HepG2 (cell line): ENCODE results near the gene AASDHPPT. TPM values are rescaled to one million over a fixed set of nuclear protein-coding genes. Genes with fewer than 3 reads are reported as not detected.

ENCODE experiments used
- ATAC-seq: fragments of 200-7000 bp; cut with Tn5 transposase; 3 replicates; pipeline ENCODE4 v1.9.1; 2020; ENCODE audit warnings: mild to moderate bottlenecking, moderate library complexity
- BruUV-seq: library from RNA; stranded (reverse); fragments of 400-500 nt; replicated peaks from 2 replicates; lab custom pipeline; 2021; lab: Mats Ljungman, UMichigan
- CTCF ChIA-PET: fragments of 300-600 bp; formaldehyde crosslinking; extraction: SDS; loops from one replicate; lab custom pipeline; 2021; ENCODE audit warnings: low total read pairs, inconsistent platforms, low intra/inter-chr PET ratio; lab: Yijun Ruan, JAX
- POLR2A ChIA-PET: fragments of 350-600 bp; sonication (Branson Sonifier 250); formaldehyde crosslinking; loops from one replicate; lab custom pipeline; 2020; ENCODE audit warnings: antibody characterized with exemption, inconsistent platforms; lab: Yijun Ruan, JAX
- DNase-seq: peaks from one replicate; pipeline ENCODE4 v3.0.0-alpha.2; 2015; ENCODE audit warnings: low spot score
- FAIRE-seq: peaks from 3 replicates; lab custom pipeline; 2011; peaks lifted over from hg19 to GRCh38; lab: Jason Lieb, UNC
- H2AFZ ChIP-seq: one replicate; pipeline ENCODE4 v1.6.1; 2011; ENCODE audit warnings: low read length, inconsistent platforms
- H3K27ac ChIP-seq: fragments of 300-600 bp; 3 replicates; pipeline ENCODE4 v1.8.0; 2011; ENCODE audit warnings: mixed run types, mild to moderate bottlenecking, mixed read lengths, low read length, inconsistent platforms; ENCODE audit not compliant: insufficient read depth; ENCODE audit errors: extremely low read length
- H3K27me3 ChIP-seq, 2 experiments: fragments of 200-600 bp in 1 of 2; 2 replicates in 1 of 2; 3 replicates in 1 of 2; pipeline versions ENCODE4 v1.6.0 to v1.8.0; 2011; ENCODE audit warnings: low read length in 2 of 2, mild to moderate bottlenecking in 2 of 2, moderate library complexity in 2 of 2, inconsistent platforms in 1 of 2; ENCODE audit not compliant: insufficient read depth in 2 of 2, control insufficient read depth in 1 of 2
- H3K36me3 ChIP-seq, 2 experiments: fragments of 200-600 bp in 1 of 2; replicated peaks in 1 of 2; 2 replicates in 1 of 2; 3 replicates in 1 of 2; pipeline versions ENCODE4 v1.5.1 to v1.8.0; 2011; ENCODE audit warnings: low read length in 2 of 2, inconsistent platforms in 1 of 2; ENCODE audit not compliant: insufficient read depth in 2 of 2, control insufficient read depth in 1 of 2
- H3K4me1 ChIP-seq: 2 replicates; pipeline ENCODE4 v1.5.1; 2012; ENCODE audit warnings: low read length, inconsistent platforms; ENCODE audit not compliant: insufficient read depth
- H3K4me2 ChIP-seq: 2 replicates; pipeline ENCODE4 v1.6.0; 2011; ENCODE audit warnings: low read depth, low read length, inconsistent platforms
- H3K4me3 ChIP-seq, 3 experiments: fragments of 200-600 bp in 1 of 3; sonication (generic), shearing (Covaris generic) in 1 of 3; replicated peaks in 1 of 3; 2 replicates each; pipeline ENCODE4 v1.5.1; 2011 to 2016; ENCODE audit warnings: low read length in 3 of 3, inconsistent platforms in 2 of 3, low read depth in 2 of 3, mild to moderate bottlenecking in 2 of 3, control low read depth in 1 of 3, mixed read lengths in 1 of 3; ENCODE audit not compliant: insufficient read depth in 1 of 3
- H3K79me2 ChIP-seq: one replicate; pipeline ENCODE4 v1.6.1; 2011; ENCODE audit warnings: low read length, inconsistent platforms; ENCODE audit not compliant: insufficient read depth
- H3K9ac ChIP-seq: 2 replicates; pipeline ENCODE4 v1.6.0; 2011; ENCODE audit warnings: mild to moderate bottlenecking, low read depth, low read length, inconsistent platforms; ENCODE audit not compliant: insufficient read depth
- H3K9me3 ChIP-seq: 2 replicates; pipeline ENCODE4 v1.5.1; 2012; ENCODE audit warnings: mild to moderate bottlenecking, low read length
- H4K20me1 ChIP-seq: 2 replicates; pipeline ENCODE4 v1.6.0; 2011; ENCODE audit warnings: inconsistent platforms, mild to moderate bottlenecking, low read length, moderate library complexity; ENCODE audit not compliant: insufficient read depth
- DR1 ChIP-seq: sonication (generic); formaldehyde crosslinking; IDR thresholded peaks from 2 replicates; pipeline ENCODE4 v1.8.0; 2021; ENCODE audit warnings: mild to moderate bottlenecking, missing genetic modification reagents, inconsistent platforms
- HDAC2 ChIP-seq: sonication (generic); formaldehyde crosslinking; IDR thresholded peaks from 2 replicates; pipeline ENCODE4 v1.4.0; 2020; ENCODE audit warnings: missing genetic modification reagents
- HDAC6 ChIP-seq: fragments of 200-600 bp; sonication (generic); IDR thresholded peaks from 2 replicates; pipeline ENCODE4 v1.7.0; 2017; ENCODE audit warnings: mild to moderate bottlenecking, antibody characterized with exemption, low read length, low read depth
- IRX3 ChIP-seq: sonication (generic); formaldehyde crosslinking; IDR thresholded peaks from 2 replicates; pipeline ENCODE4 v1.8.1; 2023; ENCODE audit warnings: mild to moderate bottlenecking, low read depth, missing genetic modification reagents, borderline replicate concordance
- KDM1A ChIP-seq: IDR thresholded peaks from 2 replicates; pipeline ENCODE4 v1.6.1; 2016; ENCODE audit warnings: missing compliant biosample characterization
- KDM6A ChIP-seq: IDR thresholded peaks from 2 replicates; pipeline ENCODE4 v1.6.1; 2016; ENCODE audit warnings: low read depth
- MTF1 ChIP-seq: sonication (generic); formaldehyde crosslinking; IDR thresholded peaks from 2 replicates; pipeline ENCODE4 v1.5.0; 2020; ENCODE audit warnings: missing genetic modification reagents
- REL ChIP-seq: sonication (generic); formaldehyde crosslinking; conservative IDR thresholded peaks from 2 replicates; pipeline ENCODE4 v1.8.0; 2022; ENCODE audit warnings: mild to moderate bottlenecking, missing genetic modification reagents, moderate library complexity
- REST ChIP-seq, 2 experiments: IDR thresholded peaks; 2 replicates each; pipeline ENCODE4 v1.6.1; 2011 to 2012; ENCODE audit warnings: low read length in 2 of 2, borderline replicate concordance in 1 of 2, low read depth in 1 of 2, mild to moderate bottlenecking in 1 of 2, moderate library complexity in 1 of 2
- RORA ChIP-seq: sonication (generic); formaldehyde crosslinking; IDR thresholded peaks from 2 replicates; pipeline ENCODE4 v1.5.0; 2020; ENCODE audit warnings: mild to moderate bottlenecking, missing genetic modification reagents, moderate library complexity
- ZBTB14 ChIP-seq: sonication (generic); formaldehyde crosslinking; IDR thresholded peaks from 2 replicates; pipeline ENCODE4 v1.4.0; 2020; ENCODE audit warnings: missing genetic modification reagents
- ZBTB8A ChIP-seq: sonication (generic); formaldehyde crosslinking; IDR thresholded peaks from 2 replicates; pipeline ENCODE4 v1.4.0; 2020; ENCODE audit warnings: mild to moderate bottlenecking, low read depth, missing genetic modification reagents, borderline replicate concordance
- ZFP82 ChIP-seq: sonication (generic); formaldehyde crosslinking; IDR thresholded peaks from 2 replicates; pipeline ENCODE4 v1.5.1; 2020; ENCODE audit warnings: mild to moderate bottlenecking, missing genetic modification reagents, borderline replicate concordance
- ZMAT3 ChIP-seq: sonication (generic); formaldehyde crosslinking; conservative IDR thresholded peaks from 2 replicates; pipeline ENCODE4 v1.7.0; 2021; ENCODE audit warnings: missing genetic modification reagents
- ZNF18 ChIP-seq: sonication (generic); formaldehyde crosslinking; IDR thresholded peaks from 2 replicates; pipeline ENCODE4 v1.8.0; 2022; ENCODE audit warnings: mild to moderate bottlenecking, missing genetic modification reagents; ENCODE audit not compliant: insufficient replicate concordance
- ZNF569 ChIP-seq: sonication (generic); formaldehyde crosslinking; IDR thresholded peaks from 2 replicates; pipeline ENCODE4 v1.5.0; 2020; ENCODE audit warnings: mild to moderate bottlenecking, missing genetic modification reagents, moderate library complexity, borderline replicate concordance
- ZNF597 ChIP-seq: sonication (generic); formaldehyde crosslinking; IDR thresholded peaks from 2 replicates; pipeline ENCODE4 v1.5.0; 2020; ENCODE audit warnings: missing genetic modification reagents
- WGBS: methylation state at CpG from one replicate; pipeline ENCODE4 v1.1.6; 2017; ENCODE audit warnings: low lambda C conversion rate; 5-methylcytosine and 5-hydroxymethylcytosine counted together
- in situ Hi-C: cut with HindIII; loops from 2 replicates; pipeline ENCODE4 v1.10.0; 2017; ENCODE audit warnings: low pct_unique_long_range_greater_than_20kb; ENCODE audit not compliant: extremely low pct_ligation_motif_present
- intact Hi-C: fragments of 100-400 bp; cut with micrococcal nuclease; formaldehyde crosslinking; loops from one replicate; pipeline ENCODE4 v1.10.0; 2022; ENCODE audit not compliant: unreplicated experiment
- polyA plus RNA-seq, 8 experiments: library from polyadenylated mRNA; depleted of rRNA in 3 of 8; stranded (reverse) in 7 of 8; unstranded in 1 of 8; fragments of >200 nt; fragmentation: Illumina TruSeq in 4 of 8; extraction: Trizol in 4 of 8; gene quantifications; 2 replicates each; pipeline versions ENCODE4 v1.2.1 to v1.2.3, GENCODE V29; 2011 to 2016; ENCODE audit warnings: low read depth in 4 of 8, missing spikeins in 1 of 8, mixed read lengths in 1 of 8; ENCODE audit not compliant: insufficient read depth in 1 of 8
- total RNA-seq, 5 experiments: library from RNA; depleted of rRNA; stranded (reverse); fragments of >200 nt; fragmentation: Illumina TruSeq; extraction: Trizol; gene quantifications; 2 replicates each; pipeline ENCODE4 v1.2.3, GENCODE V29; 2016; ENCODE audit warnings: low read depth in 1 of 5

Gene AASDHPPT
- total and polyA plus RNA-seq, 2 of the 13 experiments (the other 11 are each of a cell fraction or from before 2014, with no cell fraction given) = 20.2 to 43.7 TPM

- no peak for DNase-seq
These were observed 26.4 kb upstream of the AASDHPPT start for GRCh38 chr11:106051103-106051502.

More at GRCh38 chr11:106051103-106051502, 26.4 kb upstream of the AASDHPPT start:
- H2AFZ ChIP-seq = no peak overlapping the region
- H3K9ac ChIP-seq = no peak overlapping the region
- no peaks in the 10 kb centered on the region for H3K36me3 ChIP-seq
- no peaks in the 10 kb centered on the region for H3K27me3 ChIP-seq
- no peak overlapping the region for H3K4me2 ChIP-seq
- intact Hi-C loops = no loop called here
- no TSS peak for BruUV-seq
- ChIA-PET CTCF (no interaction called here), POLR2A (no interaction called here)
- ATAC-seq (no peak), FAIRE-seq (no peak)
- TF ChIP-seq ZNF569 (CRISPR knock-in tag) (no peak), ZNF18 (no peak), RORA (CRISPR knock-in tag) (no peak), ZFP82 (CRISPR knock-in tag) (no peak), HDAC2 (CRISPR knock-in tag) (no peak), DR1 (CRISPR knock-in tag) (no peak), REL (CRISPR knock-in tag) (no peak), KDM1A (CRISPR knock-in tag) (no peak), ZNF597 (CRISPR knock-in tag) (no peak), ZBTB8A (CRISPR knock-in tag) (no peak), REST (IDR thresholded peaks at IDR 0.05; ENCODE audit: borderline replicate concordance in 1 of 2, low read depth in 1 of 2, low read length in 2 of 2) (no peak), ZBTB14 (CRISPR knock-in tag) (no peak), ZMAT3 (no peak), MTF1 (CRISPR knock-in tag) (no peak), KDM6A (CRISPR knock-in tag) (no peak), IRX3 (no peak), HDAC6 (no peak)
- 37% methylated on average over 2 of the region's 2 CpGs for WGBS
- in situ Hi-C loops = no loop called here
- no peak overlapping the region for H3K27ac ChIP-seq
- no peaks in the 10 kb centered on the region for H3K79me2 ChIP-seq
- H3K9me3 ChIP-seq = no peaks in the 10 kb centered on the region
- no peaks in the 10 kb centered on the region for H4K20me1 ChIP-seq
- H3K4me1 ChIP-seq = no peaks in the 10 kb centered on the region
- no peak overlapping the region for H3K4me3 ChIP-seq
